NB4 (cell line): ENCODE results near the gene OVCA2.

Experiments used
- CTCF ChIP-seq: IDR thresholded peaks from one replicate; pipeline ENCODE4 v1.5.1; 2012; ENCODE audit warnings: low read depth, low read length
- POLR2A ChIP-seq: IDR thresholded peaks from 2 replicates; pipeline ENCODE4 v1.6.1; 2011; ENCODE audit warnings: mild to moderate bottlenecking; ENCODE audit not compliant: insufficient read length; ENCODE audit errors: extremely low read depth
- TF ChIP-seq, protein P1 (sequence below): IDR thresholded peaks from 2 replicates; pipeline ENCODE4 v1.6.1; 2011; ENCODE audit warnings: low read depth, low read length

- TF ChIP-seq CTCF, result no peak
- TF ChIP-seq POLR2A, result no peak
- TF ChIP-seq, protein P1, sequence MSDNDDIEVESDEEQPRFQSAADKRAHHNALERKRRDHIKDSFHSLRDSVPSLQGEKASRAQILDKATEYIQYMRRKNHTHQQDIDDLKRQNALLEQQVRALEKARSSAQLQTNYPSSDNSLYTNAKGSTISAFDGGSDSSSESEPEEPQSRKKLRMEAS, result no peak
Measured at GRCh38 chr17:2022647-2023240, 19.1 kb upstream of the OVCA2 start.
